B cell (primary cell): ENCODE measurements around the gene NME3. TPM values are rescaled to one million over a fixed set of nuclear protein-coding genes. Genes with fewer than 3 reads are reported as not detected.

Experiments used
- ATAC-seq: fragments of 200-7000 bp; cut with Tn5 transposase; one replicate; pipeline ENCODE4 v1.10.0; 2021; ENCODE audit warnings: low read depth, mild to moderate bottlenecking, moderate number of reproducible peaks, moderate library complexity
- CTCF ChIA-PET: fragments of 350-600 bp; sonication (Branson Sonifier 250); formaldehyde crosslinking; loops from one replicate; lab custom pipeline; 2021; ENCODE audit warnings: antibody characterized with exemption, inconsistent platforms; lab: Charles Lee
- POLR2A ChIA-PET: fragments of 350-600 bp; sonication (Branson Sonifier 250); formaldehyde crosslinking; loops from one replicate; lab custom pipeline; 2021; ENCODE audit warnings: antibody characterized with exemption; lab: Charles Lee
- DNase-seq: peaks from one replicate; pipeline ENCODE4 v3.0.0; 2013
- H2AFZ ChIP-seq: 2 replicates; pipeline ENCODE4 v1.6.1; 2012; ENCODE audit warnings: mild to moderate bottlenecking, low read depth, low read length; ENCODE audit not compliant: insufficient read depth, poor library complexity, severe bottlenecking
- H3K27ac ChIP-seq, 2 donors: 1 replicate in 1 of 2; 2 replicates in 1 of 2; pipeline ENCODE4 v1.5.1; 2012 to 2013; ENCODE audit warnings: low read length in 2 of 2, mild to moderate bottlenecking in 2 of 2, moderate library complexity in 1 of 2
- H3K27me3 ChIP-seq, 4 experiments: fragments of 200-600 bp in 1 of 4; sonication (generic) in 1 of 4; replicated peaks in 1 of 4; 1 replicate in 2 of 4; 2 replicates in 2 of 4; pipeline versions ENCODE4 v1.6.1 to v1.7.0; 2013 to 2016; ENCODE audit warnings: low read length in 3 of 4, mild to moderate bottlenecking in 2 of 4, mixed read lengths in 1 of 4, moderate library complexity in 1 of 4; ENCODE audit not compliant: insufficient read depth in 4 of 4, control insufficient read depth in 3 of 4; ENCODE audit errors: control extremely low read depth in 1 of 4
- H3K36me3 ChIP-seq, 2 experiments: replicated peaks in 1 of 2; 1 replicate in 1 of 2; 2 replicates in 1 of 2; pipeline versions ENCODE4 v1.6.1 to v1.7.1; 2013; ENCODE audit warnings: low read length in 1 of 2; ENCODE audit not compliant: insufficient read depth in 2 of 2, control insufficient read depth in 1 of 2; ENCODE audit errors: control extremely low read depth in 1 of 2, extremely low read depth in 1 of 2
- H3K4me1 ChIP-seq, 2 donors: fragments of 200-600 bp in 1 of 2; sonication (generic) in 1 of 2; 1 replicate in 1 of 2; 2 replicates in 1 of 2; pipeline versions ENCODE4 v1.5.1 to v1.6.1; 2013 to 2017; ENCODE audit warnings: low read length in 2 of 2; ENCODE audit not compliant: control insufficient read depth in 2 of 2, insufficient read depth in 2 of 2
- H3K4me2 ChIP-seq: replicated peaks from 2 replicates; pipeline ENCODE3; 2012; ENCODE audit warnings: mild to moderate bottlenecking, low read depth, low read length; ENCODE audit not compliant: poor library complexity, severe bottlenecking
- H3K4me3 ChIP-seq, 5 experiments: fragments of 200-600 bp in 1 of 5; sonication (generic) in 1 of 5; 1 replicate in 3 of 5; 2 replicates in 2 of 5; pipeline versions ENCODE4 v1.5.1 to v1.7.0; 2011 to 2016; ENCODE audit warnings: low read length in 4 of 5, mild to moderate bottlenecking in 4 of 5, low read depth in 2 of 5, control low read depth in 1 of 5, moderate library complexity in 1 of 5; ENCODE audit not compliant: insufficient read depth in 1 of 5; ENCODE audit errors: control extremely low read depth in 1 of 5, extremely low read depth in 1 of 5
- H3K79me2 ChIP-seq: fragments of 200-600 bp; sonication (generic); one replicate; pipeline ENCODE4 v1.6.0; 2016; ENCODE audit warnings: low read length; ENCODE audit not compliant: control insufficient read depth, insufficient read depth
- H3K9ac ChIP-seq: fragments of 200-600 bp; sonication (generic); 2 replicates; pipeline ENCODE4 v1.6.1; 2017; ENCODE audit warnings: mild to moderate bottlenecking, low read length, moderate library complexity
- H3K9me3 ChIP-seq, 3 donors: one replicate each; pipeline versions ENCODE4 v1.6.1 to v1.7.1; 2013; ENCODE audit warnings: low read length in 2 of 3; ENCODE audit not compliant: control insufficient read depth in 2 of 3, insufficient read depth in 1 of 3; ENCODE audit errors: control extremely low read depth in 1 of 3
- H4K20me1 ChIP-seq: 2 replicates; pipeline ENCODE4 v1.6.0; 2012; ENCODE audit warnings: mild to moderate bottlenecking, low read length; ENCODE audit not compliant: insufficient read depth, control insufficient read depth, poor library complexity, severe bottlenecking
- H3K27ac Mint-ChIP-seq: one replicate; pipeline ENCODE4 v1.8.0; 2021; ENCODE audit warnings: mixed read lengths
- H3K27me3 Mint-ChIP-seq: one replicate; pipeline ENCODE4 v1.8.0; 2021; ENCODE audit warnings: mixed read lengths
- H3K4me1 Mint-ChIP-seq: one replicate; pipeline ENCODE4 v1.8.0; 2021; ENCODE audit warnings: mixed read lengths
- H3K4me3 Mint-ChIP-seq: one replicate; pipeline ENCODE4 v1.8.0; 2021; ENCODE audit warnings: mixed read lengths
- H3K9me3 Mint-ChIP-seq: one replicate; pipeline ENCODE4 v1.8.0; 2022; ENCODE audit warnings: mixed read lengths; ENCODE audit not compliant: insufficient read depth
- CTCF ChIP-seq: fragments of 200-600 bp; IDR thresholded peaks from one replicate; pipeline ENCODE4 v1.8.0; 2022; ENCODE audit warnings: antibody characterized with exemption, mild to moderate bottlenecking
- EZH2 ChIP-seq: IDR thresholded peaks from 2 replicates; pipeline ENCODE4 v1.6.1; 2012; ENCODE audit warnings: borderline replicate concordance, low read depth, mild to moderate bottlenecking, moderate library complexity, low read length; ENCODE audit not compliant: insufficient read depth, poor library complexity, severe bottlenecking
- WGBS: methylation state at CpG from one replicate; pipeline ENCODE4 v1.1.5; 2013; ENCODE audit warnings: missing lambda C conversion rate; ENCODE audit not compliant: insufficient coverage; 5-methylcytosine and 5-hydroxymethylcytosine counted together
- intact Hi-C: fragments of 100-400 bp; cut with micrococcal nuclease; formaldehyde crosslinking; loops from one replicate; pipeline ENCODE4 v1.10.0; 2022
- polyA plus RNA-seq: library from polyadenylated mRNA; depleted of rRNA; stranded (reverse); fragments of >200 nt; gene quantifications from 2 replicates; pipeline ENCODE4 v1.2.3, GENCODE V29; 2012
- total RNA-seq, 2 donors: library from RNA; stranded (reverse); fragments of 120-200 nt in 1 of 2; gene quantifications; 1 replicate in 1 of 2; 2 replicates in 1 of 2; pipeline versions ENCODE4 v1.2.3 to v1.2.4, GENCODE V29; 2013 to 2022

Gene NME3
- total and polyA plus RNA-seq, 2 donors (not counting 1 experiment from before 2014, with no cell fraction given): 63.2 to 150 TPM

- Histone ChIP-seq H3K27ac (no peak overlapping the region), H3K9me3 (no peaks in the 10 kb centered on the region), H3K9ac (no peak overlapping the region), H3K27me3 (no peaks in the 10 kb centered on the region), H4K20me1 (peaks cover 4% of the 10 kb centered on the region), H2AFZ (no peak overlapping the region), H3K4me2 (no peak overlapping the region), H3K36me3 (peaks cover 0 to 51% of the 10 kb centered on the region in 2 experiments), H3K4me1 (no peaks in the 10 kb centered on the region), H3K79me2 (no peaks in the 10 kb centered on the region), H3K4me3 (no peak overlapping the region)
- no peak for TF ChIP-seq CTCF
- no peak for TF ChIP-seq EZH2
- Mint-ChIP-seq H3K4me3 (no peak overlapping the region), H3K4me1 (no peaks in the 10 kb centered on the region), H3K9me3 (no peaks in the 10 kb centered on the region), H3K27ac (no peak overlapping the region), H3K27me3 (no peaks in the 10 kb centered on the region)
- intact Hi-C loops: no loop called here
- no peak for DNase-seq
- CTCF ChIA-PET: no interaction called here
- ATAC-seq: no peak
- POLR2A ChIA-PET: no interaction called here
- 96% methylated on average over 30 of the region's 37 CpGs for WGBS
Measured at GRCh38 chr16:1757714-1758461, 13.5 kb downstream of the NME3 start.

GRCh38 chr16:1754204-1754603 is 17.1 kb downstream of the NME3 start:
- ChIA-PET POLR2A (no interaction called here), CTCF (no interaction called here)
- no peaks in the 10 kb centered on the region for H3K9me3 Mint-ChIP-seq
- Histone ChIP-seq H3K79me2 (peaks cover 4% of the 10 kb centered on the region), H3K36me3 (peaks cover 0 to 43% of the 10 kb centered on the region in 2 experiments), H3K4me2 (no peak overlapping the region), H3K9me3 (no peaks in the 10 kb centered on the region), H3K9ac (no peak overlapping the region), H3K4me1 (no peaks in the 10 kb centered on the region), H3K27ac (no peak overlapping the region), H3K4me3 (no peak overlapping the region), H4K20me1 (peaks cover 10% of the 10 kb centered on the region), H3K27me3 (no peaks in the 10 kb centered on the region), H2AFZ (no peak overlapping the region)
- no peak overlapping the region for H3K4me3 Mint-ChIP-seq
- H3K27me3 Mint-ChIP-seq: no peaks in the 10 kb centered on the region
- no peak for DNase-seq
- H3K27ac Mint-ChIP-seq: no peak overlapping the region
- intact Hi-C loops: no loop called here
- TF ChIP-seq CTCF: no peak
- no peak for TF ChIP-seq EZH2
- no peaks in the 10 kb centered on the region for H3K4me1 Mint-ChIP-seq
- WGBS: 95% methylated on average over 9 of the region's 12 CpGs
- ATAC-seq: no peak
